Tibial nerve (tissue), 4 donors: ENCODE measurements around the gene EYS. TPM values are rescaled to one million over a fixed set of nuclear protein-coding genes. Genes with fewer than 3 reads are reported as not detected.

Experiments used
- DNase-seq, 2 donors: peaks; one replicate each; pipeline ENCODE4 v3.0.0-alpha.2; 2019; ENCODE audit warnings: low spot score in 2 of 2
- H3K27ac ChIP-seq, 4 donors: fragments of 200-600 bp; sonication (generic) in 3 of 4; one replicate each; pipeline ENCODE4 v1.5.1; 2017 to 2019; ENCODE audit warnings: mild to moderate bottlenecking in 1 of 4
- H3K27me3 ChIP-seq, 2 donors: fragments of 200-600 bp; sonication (generic) in 1 of 2; one replicate each; pipeline versions ENCODE4 v1.5.1 to v1.6.0; 2017 to 2019
- H3K36me3 ChIP-seq, 3 donors: fragments of 200-600 bp; sonication (generic); one replicate each; pipeline ENCODE4 v1.5.1; 2018 to 2019
- H3K4me1 ChIP-seq, 4 donors: fragments of 200-600 bp; sonication (generic) in 3 of 4; one replicate each; pipeline ENCODE4 v1.5.1; 2017 to 2019
- H3K4me3 ChIP-seq, 4 donors: fragments of 200-600 bp; sonication (generic) in 3 of 4; one replicate each; pipeline ENCODE4 v1.5.1; 2017 to 2019; ENCODE audit warnings: mild to moderate bottlenecking in 1 of 4, moderate library complexity in 1 of 4
- H3K9me3 ChIP-seq, 4 donors: fragments of 200-600 bp; sonication (generic) in 3 of 4; one replicate each; pipeline ENCODE4 v1.5.1; 2017 to 2019
- EP300 ChIP-seq, 2 donors: sonication (generic); formaldehyde crosslinking; IDR thresholded peaks; one replicate each; pipeline ENCODE4 v1.6.1; 2017; ENCODE audit warnings: antibody characterized with exemption in 2 of 2, mild to moderate bottlenecking in 1 of 2
- POLR2A ChIP-seq, 2 donors: fragments of 450-650 bp; IDR thresholded peaks; one replicate each; pipeline ENCODE4 v1.6.1; 2017; ENCODE audit warnings: antibody characterized with exemption in 2 of 2, mild to moderate bottlenecking in 2 of 2, moderate library complexity in 2 of 2
- WGBS, 2 donors: methylation state at CpG; one replicate each; pipeline ENCODE4 v1.1.5; 2018; 5-methylcytosine and 5-hydroxymethylcytosine counted together
- total RNA-seq, 4 donors: library from RNA; depleted of rRNA; stranded (reverse); fragments of >200 nt; gene quantifications; one replicate each; pipeline ENCODE4 v1.1.0, GENCODE V29; 2016
- TF ChIP-seq, protein P1 (sequence below), 5 experiments: fragments of 200-600 bp in 3 of 5; fragments of 450-650 bp in 2 of 5; sonication (generic) in 3 of 5; IDR thresholded peaks; one replicate each; pipeline ENCODE4 v1.5.1; 2016 to 2019; ENCODE audit warnings: antibody characterized with exemption in 5 of 5, mild to moderate bottlenecking in 3 of 5, moderate library complexity in 2 of 5

The EYS gene
- total RNA-seq, 4 donors from 2014 or later = under 0.01 to 4.5 (median 0.39) TPM; not detected in 1

- no peak overlapping the region for H3K4me3 ChIP-seq
- no peaks in the 10 kb centered on the region for H3K4me1 ChIP-seq
- no peaks in the 10 kb centered on the region for H3K27me3 ChIP-seq
- no peak for DNase-seq
- no peaks in the 10 kb centered on the region for H3K9me3 ChIP-seq
- no peaks in the 10 kb centered on the region for H3K36me3 ChIP-seq
- WGBS, 2 donors = 61 to 68% methylated on average over 4 of the region's 4 CpGs
- H3K27ac ChIP-seq = no peak overlapping the region
- TF ChIP-seq EP300 (IDR thresholded peaks at IDR 0.05) = no peak
Observed at GRCh38 chr6:65295812-65296211, 411.2 kb downstream of the EYS start.

- 74 to 77% methylated on average over 2 of the region's 2 CpGs for WGBS, 2 donors
- no peaks in the 10 kb centered on the region for H3K27me3 ChIP-seq
- H3K36me3 ChIP-seq = no peaks in the 10 kb centered on the region
- no peak for TF ChIP-seq EP300 (IDR thresholded peaks at IDR 0.05)
- no peak for TF ChIP-seq POLR2A (IDR thresholded peaks at IDR 0.05)
- TF ChIP-seq, protein P1, sequence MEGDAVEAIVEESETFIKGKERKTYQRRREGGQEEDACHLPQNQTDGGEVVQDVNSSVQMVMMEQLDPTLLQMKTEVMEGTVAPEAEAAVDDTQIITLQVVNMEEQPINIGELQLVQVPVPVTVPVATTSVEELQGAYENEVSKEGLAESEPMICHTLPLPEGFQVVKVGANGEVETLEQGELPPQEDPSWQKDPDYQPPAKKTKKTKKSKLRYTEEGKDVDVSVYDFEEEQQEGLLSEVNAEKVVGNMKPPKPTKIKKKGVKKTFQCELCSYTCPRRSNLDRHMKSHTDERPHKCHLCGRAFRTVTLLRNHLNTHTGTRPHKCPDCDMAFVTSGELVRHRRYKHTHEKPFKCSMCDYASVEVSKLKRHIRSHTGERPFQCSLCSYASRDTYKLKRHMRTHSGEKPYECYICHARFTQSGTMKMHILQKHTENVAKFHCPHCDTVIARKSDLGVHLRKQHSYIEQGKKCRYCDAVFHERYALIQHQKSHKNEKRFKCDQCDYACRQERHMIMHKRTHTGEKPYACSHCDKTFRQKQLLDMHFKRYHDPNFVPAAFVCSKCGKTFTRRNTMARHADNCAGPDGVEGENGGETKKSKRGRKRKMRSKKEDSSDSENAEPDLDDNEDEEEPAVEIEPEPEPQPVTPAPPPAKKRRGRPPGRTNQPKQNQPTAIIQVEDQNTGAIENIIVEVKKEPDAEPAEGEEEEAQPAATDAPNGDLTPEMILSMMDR (IDR thresholded peaks at IDR 0.05) = no peak
- no peak overlapping the region for H3K27ac ChIP-seq
- no peaks in the 10 kb centered on the region for H3K9me3 ChIP-seq
- H3K4me3 ChIP-seq = no peak overlapping the region
- DNase-seq = no peak
- H3K4me1 ChIP-seq = no peaks in the 10 kb centered on the region
Observed at GRCh38 chr6:65289491-65289890, 417.5 kb downstream of the EYS start.

- no peak for DNase-seq
- no peaks in the 10 kb centered on the region for H3K36me3 ChIP-seq
- no peaks in the 10 kb centered on the region for H3K9me3 ChIP-seq
- H3K27ac ChIP-seq = no peak overlapping the region
- TF ChIP-seq EP300 (IDR thresholded peaks at IDR 0.05) = no peak
- TF ChIP-seq, protein P1 (IDR thresholded peaks at IDR 0.05) = no peak
- H3K27me3 ChIP-seq = no peaks in the 10 kb centered on the region
- H3K4me3 ChIP-seq = no peak overlapping the region
- H3K4me1 ChIP-seq = no peaks in the 10 kb centered on the region
Observed at GRCh38 chr6:65285275-65285674, 421.8 kb downstream of the EYS start.

DNA sequence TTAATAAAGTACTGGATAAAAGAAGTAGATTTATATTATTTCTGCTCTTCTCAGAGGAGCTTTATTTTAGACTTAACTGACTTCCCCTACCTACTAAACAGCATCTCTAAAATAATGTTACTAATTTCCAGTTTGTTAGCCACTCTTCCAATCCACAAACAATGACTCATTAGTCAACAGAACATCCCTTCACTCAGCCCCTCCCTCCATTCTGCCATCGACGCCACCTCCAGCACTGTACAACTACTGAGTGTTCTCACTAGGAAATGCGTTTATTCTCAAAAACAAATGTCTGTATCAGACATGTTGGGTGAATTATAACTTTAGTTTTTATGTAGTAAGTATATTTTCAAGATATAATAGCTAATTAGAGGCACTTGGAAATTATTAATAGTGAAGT is 427.0 kb downstream of the EYS start:
- H3K9me3 ChIP-seq = no peaks in the 10 kb centered on the region
- H3K4me1 ChIP-seq = no peaks in the 10 kb centered on the region
- H3K4me3 ChIP-seq = no peak overlapping the region
- DNase-seq = no peak
- no peaks in the 10 kb centered on the region for H3K27me3 ChIP-seq
- 84 to 88% methylated on average over 3 of the region's 3 CpGs for WGBS, 2 donors
- TF ChIP-seq EP300 (IDR thresholded peaks at IDR 0.05) = no peak
- TF ChIP-seq POLR2A (IDR thresholded peaks at IDR 0.05) = no peak
- TF ChIP-seq, protein P1 (IDR thresholded peaks at IDR 0.05) = no peak
- no peak overlapping the region for H3K27ac ChIP-seq
- H3K36me3 ChIP-seq = no peaks in the 10 kb centered on the region

DNA sequence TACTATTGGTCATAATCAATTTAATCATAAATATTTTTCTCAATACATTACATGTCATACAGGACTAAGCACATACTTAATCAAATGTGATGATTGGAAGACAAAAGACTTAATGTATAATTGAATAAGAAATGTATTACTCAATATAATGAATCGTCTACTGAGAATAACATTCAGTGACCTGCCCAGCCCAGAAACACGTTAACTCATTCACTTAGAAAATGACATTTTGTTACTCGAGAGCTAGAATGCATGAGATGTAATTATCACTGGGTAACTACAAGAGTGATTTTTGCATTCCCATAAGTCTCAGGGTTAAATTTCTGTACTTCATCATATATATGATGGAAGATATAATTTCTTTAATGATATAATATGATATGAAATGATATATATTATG is 444.8 kb downstream of the EYS start:
- H3K4me1 ChIP-seq = no peaks in the 10 kb centered on the region
- H3K27ac ChIP-seq = no peak overlapping the region
- H3K36me3 ChIP-seq = no peaks in the 10 kb centered on the region
- no peak for TF ChIP-seq EP300 (IDR thresholded peaks at IDR 0.05)
- TF ChIP-seq, protein P1 (IDR thresholded peaks at IDR 0.05) = no peak
- TF ChIP-seq POLR2A (IDR thresholded peaks at IDR 0.05) = no peak
- WGBS, 2 donors = 61 to 63% methylated on average over 3 of the region's 3 CpGs
- H3K9me3 ChIP-seq = no peaks in the 10 kb centered on the region
- H3K4me3 ChIP-seq = no peak overlapping the region
- no peak for DNase-seq
- no peaks in the 10 kb centered on the region for H3K27me3 ChIP-seq

DNA sequence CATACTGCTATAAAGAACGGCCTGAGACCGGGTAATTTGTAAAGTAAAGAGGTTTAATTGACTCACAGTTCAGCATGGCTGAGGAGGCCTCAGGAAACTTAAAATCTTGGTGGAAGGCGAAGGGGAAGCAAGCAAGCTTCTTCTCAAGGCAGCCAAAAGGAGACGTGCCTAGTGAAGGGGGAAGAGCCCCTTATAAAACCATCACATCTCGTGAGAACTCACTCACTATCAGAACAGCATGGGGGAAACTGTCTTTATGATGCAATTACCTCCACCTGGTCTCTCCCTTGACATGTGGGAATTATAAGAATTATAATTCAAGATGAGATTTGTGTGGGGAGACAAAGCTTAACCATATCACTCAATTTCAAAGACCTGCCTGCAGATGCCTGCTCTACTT is 447.0 kb downstream of the EYS start:
- Histone ChIP-seq H3K4me3 (no peak overlapping the region), H3K9me3 (no peaks in the 10 kb centered on the region), H3K27ac (no peak overlapping the region), H3K36me3 (no peaks in the 10 kb centered on the region), H3K27me3 (no peaks in the 10 kb centered on the region), H3K4me1 (no peaks in the 10 kb centered on the region)
- WGBS, 2 donors = 68 to 77% methylated on average over 5 of the region's 5 CpGs
- DNase-seq = no peak
- TF ChIP-seq, protein P1 (IDR thresholded peaks at IDR 0.05) = no peak
- TF ChIP-seq EP300 (IDR thresholded peaks at IDR 0.05) (no peak), POLR2A (IDR thresholded peaks at IDR 0.05) (no peak)
